GM19324 (cell line): ENCODE results near the gene LDLRAD4.

Experiments used
- ATAC-seq: cut with Tn5 transposase; IDR thresholded peaks from one replicate; pipeline ENCODE4 v1.9.1; 2021; ENCODE audit warnings: mild to moderate bottlenecking, moderate library complexity; ENCODE audit not compliant: unreplicated experiment, low FRiP score

The LDLRAD4 gene

GRCh38 chr18:13279181-13280069 lies 60.9 kb downstream of the LDLRAD4 start:
- no peak for ATAC-seq

- no peak for ATAC-seq
Measured at GRCh38 chr18:13280070-13280795, 61.7 kb downstream of the LDLRAD4 start.

GRCh38 chr18:13281406-13281805 lies 62.8 kb downstream of the LDLRAD4 start:
- ATAC-seq: no peak

GRCh38 chr18:13283746-13284145 lies 65.2 kb downstream of the LDLRAD4 start:
- no peak for ATAC-seq

- no peak for ATAC-seq
Measured at GRCh38 chr18:13284330-13285027, 65.9 kb downstream of the LDLRAD4 start.

- ATAC-seq: no peak
Measured at GRCh38 chr18:13285874-13286273, 67.3 kb downstream of the LDLRAD4 start.

GRCh38 chr18:13286456-13287125 lies 68.0 kb downstream of the LDLRAD4 start:
- ATAC-seq: no peak

- no peak for ATAC-seq
Measured at GRCh38 chr18:13287372-13287771, 68.8 kb downstream of the LDLRAD4 start.

GRCh38 chr18:13288509-13289133 lies 70.1 kb downstream of the LDLRAD4 start:
- ATAC-seq: no peak

- ATAC-seq: no peak
Measured at GRCh38 chr18:13289481-13290205, 71.1 kb downstream of the LDLRAD4 start.

GRCh38 chr18:13290856-13291271 lies 72.3 kb downstream of the LDLRAD4 start:
- no peak for ATAC-seq

- ATAC-seq: no peak
Measured at GRCh38 chr18:13291299-13291698, 72.7 kb downstream of the LDLRAD4 start.

- ATAC-seq: no peak
Measured at GRCh38 chr18:13291745-13292447, 73.3 kb downstream of the LDLRAD4 start.

GRCh38 chr18:13292736-13293135 lies 74.2 kb downstream of the LDLRAD4 start:
- no peak for ATAC-seq

GRCh38 chr18:13294309-13294708 lies 75.7 kb downstream of the LDLRAD4 start:
- no peak for ATAC-seq

- ATAC-seq: no peak
Measured at GRCh38 chr18:13295894-13296293, 77.3 kb downstream of the LDLRAD4 start.

GRCh38 chr18:13296867-13297574 lies 78.5 kb downstream of the LDLRAD4 start:
- no peak for ATAC-seq

- no peak for ATAC-seq
Measured at GRCh38 chr18:13298262-13298661, 79.7 kb downstream of the LDLRAD4 start.
